Retinal pigment epithelial cell (primary cell): ENCODE results near the gene HEPACAM.
A peak's percentile ranks its signal among the peaks of the same experiment; 100 is the strongest.
"Not testable (repeated sequence)": the region's sequence is repeated elsewhere in the genome, so short reads cannot be mapped to it uniquely, and the experiment has no call there.

Experiments used
- DNase-seq: peaks from one replicate; pipeline ENCODE4 v3.0.0-alpha.2; 2010; ENCODE audit warnings: low read depth
- H3K4me3 ChIP-seq: 2 replicates; pipeline ENCODE4 v1.5.1; 2011; ENCODE audit warnings: mild to moderate bottlenecking, low read length, control low read depth, moderate library complexity
- CTCF ChIP-seq: conservative IDR thresholded peaks from 2 replicates; pipeline ENCODE4 v1.5.1; 2011; ENCODE audit warnings: low read depth, low read length, control low read depth, inconsistent platforms

Gene HEPACAM

GRCh38 chr11:124976531-124976930 is 40.7 kb upstream of the HEPACAM start:
- DNase-seq: no peak
- H3K4me3 ChIP-seq: no peak overlapping the region
- TF ChIP-seq CTCF: no peak

- TF ChIP-seq CTCF: no peak
- no peak for DNase-seq
- no peak overlapping the region for H3K4me3 ChIP-seq
These were observed 36.0 kb upstream of the HEPACAM start for GRCh38 chr11:124971810-124972209.

- no peak overlapping the region for H3K4me3 ChIP-seq
- DNase-seq: no peak
- peak; percentile 5 for TF ChIP-seq CTCF
These were observed 35.1 kb upstream of the HEPACAM start for GRCh38 chr11:124970925-124971324.

- H3K4me3 ChIP-seq, DNase-seq: not testable (repeated sequence)
These were observed 32.4 kb upstream of the HEPACAM start for GRCh38 chr11:124968197-124968596.

GRCh38 chr11:124961972-124962609 is 26.2 kb upstream of the HEPACAM start:
- H3K4me3 ChIP-seq: no peak overlapping the region
- TF ChIP-seq CTCF: peak; percentile 72
- peak; percentile 37 for DNase-seq

GRCh38 chr11:124955035-124955434 is 19.2 kb upstream of the HEPACAM start:
- DNase-seq: no peak
- H3K4me3 ChIP-seq: no peak overlapping the region
- no peak for TF ChIP-seq CTCF

GRCh38 chr11:124954590-124954955 is 18.7 kb upstream of the HEPACAM start:
- H3K4me3 ChIP-seq: peak overlapping the region; percentile 76
- DNase-seq: no peak
- TF ChIP-seq CTCF: no peak
